Tibial artery (tissue), 4 donors: ENCODE data around the gene NLGN3.

Experiments used
- DNase-seq, 2 donors: peaks; one replicate each; pipeline ENCODE4 v3.0.0-alpha.2; 2019
- H3K27ac ChIP-seq, 2 donors: fragments of 200-600 bp; sonication (generic) in 1 of 2; 1 replicate in 1 of 2; 2 replicates in 1 of 2; pipeline ENCODE4 v1.5.1; 2018 to 2019; ENCODE audit warnings: mild to moderate bottlenecking in 1 of 2
- H3K27me3 ChIP-seq, 2 donors: fragments of 200-600 bp; sonication (generic) in 1 of 2; one replicate each; pipeline versions ENCODE4 v1.5.1 to v1.6.0; 2016 to 2019
- H3K36me3 ChIP-seq, 3 donors: fragments of 200-600 bp; sonication (generic) in 2 of 3; one replicate each; pipeline ENCODE4 v1.5.1; 2016 to 2019; ENCODE audit warnings: mild to moderate bottlenecking in 2 of 3
- H3K4me1 ChIP-seq, 4 donors: fragments of 200-600 bp; sonication (generic) in 2 of 4; 1 replicate in 3 of 4; 2 replicates in 1 of 4; pipeline ENCODE4 v1.5.1; 2016 to 2019
- H3K4me3 ChIP-seq, 2 donors: fragments of 200-600 bp; sonication (generic) in 1 of 2; 1 replicate in 1 of 2; 2 replicates in 1 of 2; pipeline ENCODE4 v1.5.1; 2018 to 2019; ENCODE audit warnings: mild to moderate bottlenecking in 2 of 2
- H3K9me3 ChIP-seq, 3 donors: fragments of 200-600 bp; sonication (generic) in 1 of 3; one replicate each; pipeline ENCODE4 v1.5.1; 2016 to 2019
- intact Hi-C: fragments of 100-400 bp; cut with DNase I; formaldehyde crosslinking; loops from one replicate; pipeline ENCODE4 v1.15.0; 2023; ENCODE audit warnings: low total_unique reads
- TF ChIP-seq, protein P1 (sequence below), 2 experiments: fragments of 200-600 bp in 1 of 2; fragments of 450-650 bp in 1 of 2; IDR thresholded peaks; one replicate each; pipeline ENCODE4 v1.5.1; 2017 to 2019; ENCODE audit warnings: antibody characterized with exemption in 2 of 2, mild to moderate bottlenecking in 1 of 2, moderate library complexity in 1 of 2

NLGN3 gene

GRCh38 chrX:71109051-71109450 is 35.6 kb upstream of the NLGN3 start:
- TF ChIP-seq, protein P1, sequence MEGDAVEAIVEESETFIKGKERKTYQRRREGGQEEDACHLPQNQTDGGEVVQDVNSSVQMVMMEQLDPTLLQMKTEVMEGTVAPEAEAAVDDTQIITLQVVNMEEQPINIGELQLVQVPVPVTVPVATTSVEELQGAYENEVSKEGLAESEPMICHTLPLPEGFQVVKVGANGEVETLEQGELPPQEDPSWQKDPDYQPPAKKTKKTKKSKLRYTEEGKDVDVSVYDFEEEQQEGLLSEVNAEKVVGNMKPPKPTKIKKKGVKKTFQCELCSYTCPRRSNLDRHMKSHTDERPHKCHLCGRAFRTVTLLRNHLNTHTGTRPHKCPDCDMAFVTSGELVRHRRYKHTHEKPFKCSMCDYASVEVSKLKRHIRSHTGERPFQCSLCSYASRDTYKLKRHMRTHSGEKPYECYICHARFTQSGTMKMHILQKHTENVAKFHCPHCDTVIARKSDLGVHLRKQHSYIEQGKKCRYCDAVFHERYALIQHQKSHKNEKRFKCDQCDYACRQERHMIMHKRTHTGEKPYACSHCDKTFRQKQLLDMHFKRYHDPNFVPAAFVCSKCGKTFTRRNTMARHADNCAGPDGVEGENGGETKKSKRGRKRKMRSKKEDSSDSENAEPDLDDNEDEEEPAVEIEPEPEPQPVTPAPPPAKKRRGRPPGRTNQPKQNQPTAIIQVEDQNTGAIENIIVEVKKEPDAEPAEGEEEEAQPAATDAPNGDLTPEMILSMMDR (IDR thresholded peaks at IDR 0.05): no peak
- no peak overlapping the region for H3K4me3 ChIP-seq
- H3K9me3 ChIP-seq: no peaks in the 10 kb centered on the region
- no peaks in the 10 kb centered on the region for H3K27me3 ChIP-seq
- intact Hi-C loops: no loop called here
- no peaks in the 10 kb centered on the region for H3K36me3 ChIP-seq
- DNase-seq: no peak
- H3K27ac ChIP-seq: no peak overlapping the region
- no peaks in the 10 kb centered on the region for H3K4me1 ChIP-seq

- intact Hi-C loops: no loop called here
- TF ChIP-seq, protein P1 (IDR thresholded peaks at IDR 0.05): no peak
- Histone ChIP-seq H3K4me1 (no peaks in the 10 kb centered on the region), H3K4me3 (no peak within 1 kb of the TSS), H3K9me3 (no peaks in the 10 kb centered on the region), H3K36me3 (no peaks in the 10 kb centered on the region), H3K27ac (no peak within 1 kb of the TSS), H3K27me3 (no peaks in the 10 kb centered on the region)
- DNase-seq: no peak
Measured at GRCh38 chrX:71111141-71111843, 33.3 kb upstream of the NLGN3 start, which contains the start of gene IL2RG. TSS of gene IL2RG (minus strand) at chrX:71111577. CDS start at chrX:71111539, 38 bp downstream.

GRCh38 chrX:71111921-71112431 is 32.7 kb upstream of the NLGN3 start:
- intact Hi-C loops: no loop called here

GRCh38 chrX:71117358-71117757 is 27.3 kb upstream of the NLGN3 start:
- DNase-seq: no peak
- Histone ChIP-seq H3K9me3 (no peaks in the 10 kb centered on the region), H3K36me3 (peaks cover 10 to 17% (median 12%) of the 10 kb centered on the region in 3 donors), H3K4me1 (peaks cover 0 to 13% (median 0%) of the 10 kb centered on the region in 4 donors), H3K27me3 (no peaks in the 10 kb centered on the region), H3K4me3 (no peak overlapping the region), H3K27ac (peak overlapping the region in 1 of 2 donors; percentile 89)
- intact Hi-C loops: no loop called here
- TF ChIP-seq, protein P1 (IDR thresholded peaks at IDR 0.05): no peak

More at GRCh38 chrX:71111921-71112431, 32.7 kb upstream of the NLGN3 start:
- no peaks in the 10 kb centered on the region for H3K9me3 ChIP-seq
- H3K27me3 ChIP-seq: no peaks in the 10 kb centered on the region
- no peaks in the 10 kb centered on the region for H3K4me1 ChIP-seq
- H3K36me3 ChIP-seq: no peaks in the 10 kb centered on the region
- no peak overlapping the region for H3K4me3 ChIP-seq
- TF ChIP-seq, protein P1 (IDR thresholded peaks at IDR 0.05): no peak
- no peak for DNase-seq
- H3K27ac ChIP-seq: no peak overlapping the region

- peak; percentile 79 to 89 for DNase-seq
- Histone ChIP-seq H3K36me3 (peaks cover 17 to 27% (median 18%) of the 10 kb centered on the region in 3 donors), H3K4me3 (peak within 1 kb of the TSS; percentile 71 to 75), H3K27me3 (no peaks in the 10 kb centered on the region), H3K27ac (peak within 1 kb of the TSS; percentile 83 to 89), H3K4me1 (peaks cover 0 to 13% (median 0%) of the 10 kb centered on the region in 4 donors), H3K9me3 (no peaks in the 10 kb centered on the region)
- intact Hi-C loops: no loop called here
- TF ChIP-seq, protein P1 (IDR thresholded peaks at IDR 0.05): no peak
Measured at GRCh38 chrX:71118032-71118984, 26.3 kb upstream of the NLGN3 start, which contains the start of gene MED12. TSS of gene MED12 (plus strand) at chrX:71118596. CDS start at chrX:71118755, 159 bp downstream.
